Astrocyte of the spinal cord (primary cell): Measurements from ENCODE around the gene LYST.
"Not testable (repeated sequence)": the region's sequence is repeated elsewhere in the genome, so short reads cannot be mapped to it uniquely, and the experiment has no call there.

Experiments used
- DNase-seq: peaks from one replicate; pipeline ENCODE4 v3.0.0; 2011; ENCODE audit warnings: low read depth, low spot score
- H3K4me3 ChIP-seq: 2 replicates; pipeline ENCODE4 v1.5.1; 2011; ENCODE audit warnings: low read depth, mild to moderate bottlenecking, low read length, moderate library complexity
- in situ Hi-C: cut with HindIII; loops from 2 replicates; pipeline ENCODE4 v1.10.0; 2017; ENCODE audit warnings: low sequenced_read_pairs
- TF ChIP-seq, protein P1 (sequence below): IDR thresholded peaks from 2 replicates; pipeline ENCODE4 v1.5.1; 2012; ENCODE audit warnings: low read depth, mild to moderate bottlenecking, low read length, inconsistent platforms

Gene LYST

DNA sequence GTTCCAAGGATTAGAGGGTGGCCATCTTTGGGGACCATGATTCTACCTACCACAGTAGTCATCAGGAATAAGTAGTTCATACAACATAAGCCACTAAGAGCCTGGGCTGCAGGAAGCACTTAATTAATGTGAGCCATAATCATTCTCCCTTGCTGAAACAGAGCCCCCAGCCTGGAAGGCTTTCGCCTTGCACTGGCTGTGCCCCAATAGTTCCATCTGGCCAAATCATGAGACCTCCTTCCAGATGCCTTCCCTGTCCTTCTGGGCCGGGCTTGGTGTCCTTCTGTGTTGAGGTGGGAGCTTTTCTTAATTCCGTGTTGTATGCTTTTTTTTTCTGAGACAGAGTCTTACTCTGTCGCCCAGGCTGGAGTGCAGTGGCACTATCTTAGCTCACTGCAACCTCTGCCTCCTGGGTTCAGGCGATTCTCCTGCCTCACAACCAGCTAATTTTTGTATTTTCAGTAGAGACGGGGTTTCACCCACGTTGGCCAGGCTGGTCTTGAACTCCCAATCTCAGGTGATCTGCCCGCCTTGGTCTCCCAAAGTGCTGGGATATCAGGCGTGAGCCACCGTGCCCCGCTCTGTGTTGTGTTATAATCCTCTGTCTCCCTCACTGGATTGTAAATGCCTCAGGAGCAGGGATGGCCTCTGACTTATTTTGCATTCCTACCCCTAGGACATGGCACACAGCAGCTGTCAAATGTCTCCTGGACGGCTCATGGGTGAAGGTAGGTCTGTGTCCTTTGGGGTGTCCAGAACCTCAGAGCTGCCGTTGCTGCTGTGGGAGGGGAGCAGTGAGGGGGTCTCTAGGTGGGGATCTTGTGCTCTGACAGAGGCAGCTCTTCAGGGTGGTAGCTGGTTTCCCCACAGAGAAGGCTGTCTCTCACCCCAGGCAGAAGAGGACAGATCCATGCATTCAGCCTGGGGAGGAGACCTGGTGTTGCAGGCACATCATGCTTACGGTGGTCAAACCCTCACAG lies 227.2 kb downstream of the LYST start:
- TF ChIP-seq, protein P1, sequence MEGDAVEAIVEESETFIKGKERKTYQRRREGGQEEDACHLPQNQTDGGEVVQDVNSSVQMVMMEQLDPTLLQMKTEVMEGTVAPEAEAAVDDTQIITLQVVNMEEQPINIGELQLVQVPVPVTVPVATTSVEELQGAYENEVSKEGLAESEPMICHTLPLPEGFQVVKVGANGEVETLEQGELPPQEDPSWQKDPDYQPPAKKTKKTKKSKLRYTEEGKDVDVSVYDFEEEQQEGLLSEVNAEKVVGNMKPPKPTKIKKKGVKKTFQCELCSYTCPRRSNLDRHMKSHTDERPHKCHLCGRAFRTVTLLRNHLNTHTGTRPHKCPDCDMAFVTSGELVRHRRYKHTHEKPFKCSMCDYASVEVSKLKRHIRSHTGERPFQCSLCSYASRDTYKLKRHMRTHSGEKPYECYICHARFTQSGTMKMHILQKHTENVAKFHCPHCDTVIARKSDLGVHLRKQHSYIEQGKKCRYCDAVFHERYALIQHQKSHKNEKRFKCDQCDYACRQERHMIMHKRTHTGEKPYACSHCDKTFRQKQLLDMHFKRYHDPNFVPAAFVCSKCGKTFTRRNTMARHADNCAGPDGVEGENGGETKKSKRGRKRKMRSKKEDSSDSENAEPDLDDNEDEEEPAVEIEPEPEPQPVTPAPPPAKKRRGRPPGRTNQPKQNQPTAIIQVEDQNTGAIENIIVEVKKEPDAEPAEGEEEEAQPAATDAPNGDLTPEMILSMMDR, result no peak
- no peak overlapping the region for H3K4me3 ChIP-seq
- in situ Hi-C loops, result no loop called here
- DNase-seq, result no peak

DNA sequence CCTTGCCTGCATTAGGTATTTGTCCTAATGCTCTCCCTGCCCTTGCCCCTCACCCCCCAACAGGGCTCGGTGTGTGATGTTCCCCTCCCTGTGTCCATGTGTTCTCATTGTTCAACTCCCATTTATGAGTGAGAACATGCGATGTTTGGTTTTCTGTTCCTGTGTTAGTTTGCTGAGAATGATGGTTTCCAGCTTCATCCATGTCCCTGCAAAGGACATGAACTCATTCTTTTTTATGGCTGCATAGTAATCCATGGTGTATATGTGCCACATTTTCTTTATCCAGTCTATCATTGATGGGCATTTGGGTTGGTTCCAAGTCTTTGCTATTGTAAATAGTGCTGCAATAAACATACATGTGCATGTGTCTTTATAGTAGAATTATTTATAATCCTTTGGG lies 228.1 kb downstream of the LYST start:
- in situ Hi-C loops, result not testable (repeated sequence)

DNA sequence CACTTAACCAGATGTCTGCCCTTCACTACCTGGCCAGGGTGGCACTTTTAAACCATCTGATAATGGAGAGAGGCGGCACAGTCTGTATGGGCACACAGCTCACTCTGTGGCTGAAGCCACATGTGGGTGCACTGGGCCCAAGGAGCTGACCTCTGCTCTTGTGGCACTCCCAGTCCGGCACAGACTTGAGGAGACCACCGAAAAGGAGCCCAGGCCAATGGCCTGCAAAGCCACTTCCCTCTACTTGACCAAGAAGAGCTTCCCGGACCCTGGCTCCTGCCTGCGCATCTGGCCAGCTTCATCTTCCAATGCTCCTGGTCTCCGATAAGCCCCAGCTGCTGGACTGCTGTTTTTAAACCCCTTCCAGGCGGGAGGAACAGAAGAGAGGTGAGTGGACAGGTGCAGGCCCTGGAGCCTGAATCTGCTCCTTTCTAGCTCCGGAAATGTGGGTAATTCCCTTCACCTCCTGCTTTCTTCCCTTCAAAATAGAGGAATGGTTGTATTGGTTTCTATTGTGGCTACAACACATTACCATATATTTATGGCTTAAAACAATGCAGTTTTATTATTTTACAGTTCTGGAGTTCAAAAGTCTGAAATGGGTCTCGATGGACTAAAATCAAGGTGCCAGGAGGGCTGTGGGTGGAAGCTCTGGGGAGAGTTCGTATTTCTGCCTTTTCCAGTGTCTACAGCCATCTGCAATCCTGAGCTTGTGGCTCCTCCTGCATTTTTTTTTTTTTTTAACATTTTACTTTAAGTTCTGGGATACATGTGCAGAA lies 228.8 kb downstream of the LYST start:
- no peak for DNase-seq
- TF ChIP-seq, protein P1, result no peak
- no peak overlapping the region for H3K4me3 ChIP-seq
- in situ Hi-C loops, result no loop called here

More for the DNA sequence above, 228.1 kb downstream of the LYST start:
- not testable (repeated sequence) for DNase-seq, H3K4me3 ChIP-seq

DNA sequence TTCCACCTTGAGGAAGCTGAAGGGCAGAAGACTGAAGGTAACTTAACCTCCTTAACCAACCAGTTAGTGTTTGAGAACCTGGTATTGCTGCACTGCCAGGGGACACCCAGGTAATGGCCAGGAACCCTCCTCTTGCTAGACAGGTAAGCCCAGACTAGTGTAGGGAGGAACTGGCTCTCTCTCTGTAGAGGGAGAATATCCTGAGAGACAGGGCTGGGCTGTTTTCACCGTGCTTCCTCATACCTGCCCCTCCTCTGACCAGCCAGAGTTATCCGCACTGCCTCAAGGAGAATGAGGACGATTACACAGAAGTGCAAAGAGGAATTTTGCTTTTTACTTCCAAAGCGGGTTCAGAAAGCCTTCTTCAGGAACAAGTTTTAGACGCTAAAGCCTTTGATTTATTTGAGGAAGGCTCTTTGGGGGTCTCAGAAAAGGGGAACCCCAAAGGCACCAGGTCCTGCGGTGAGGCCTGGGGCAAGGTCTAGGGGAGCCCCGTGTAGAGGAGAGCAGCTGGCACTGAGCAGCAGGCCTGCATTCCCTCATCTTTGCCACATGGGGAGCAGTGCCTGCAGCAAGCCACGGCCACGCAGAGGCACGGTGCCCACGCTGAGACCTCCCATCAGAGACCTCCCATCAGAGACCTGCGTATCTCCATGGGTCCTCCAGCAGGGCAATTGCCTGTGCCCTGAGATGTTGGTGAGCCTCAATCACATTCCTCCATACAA lies 230.6 kb downstream of the LYST start:
- TF ChIP-seq, protein P1, result no peak
- DNase-seq, result no peak
- in situ Hi-C loops, result no loop called here
- no peak overlapping the region for H3K4me3 ChIP-seq

DNA sequence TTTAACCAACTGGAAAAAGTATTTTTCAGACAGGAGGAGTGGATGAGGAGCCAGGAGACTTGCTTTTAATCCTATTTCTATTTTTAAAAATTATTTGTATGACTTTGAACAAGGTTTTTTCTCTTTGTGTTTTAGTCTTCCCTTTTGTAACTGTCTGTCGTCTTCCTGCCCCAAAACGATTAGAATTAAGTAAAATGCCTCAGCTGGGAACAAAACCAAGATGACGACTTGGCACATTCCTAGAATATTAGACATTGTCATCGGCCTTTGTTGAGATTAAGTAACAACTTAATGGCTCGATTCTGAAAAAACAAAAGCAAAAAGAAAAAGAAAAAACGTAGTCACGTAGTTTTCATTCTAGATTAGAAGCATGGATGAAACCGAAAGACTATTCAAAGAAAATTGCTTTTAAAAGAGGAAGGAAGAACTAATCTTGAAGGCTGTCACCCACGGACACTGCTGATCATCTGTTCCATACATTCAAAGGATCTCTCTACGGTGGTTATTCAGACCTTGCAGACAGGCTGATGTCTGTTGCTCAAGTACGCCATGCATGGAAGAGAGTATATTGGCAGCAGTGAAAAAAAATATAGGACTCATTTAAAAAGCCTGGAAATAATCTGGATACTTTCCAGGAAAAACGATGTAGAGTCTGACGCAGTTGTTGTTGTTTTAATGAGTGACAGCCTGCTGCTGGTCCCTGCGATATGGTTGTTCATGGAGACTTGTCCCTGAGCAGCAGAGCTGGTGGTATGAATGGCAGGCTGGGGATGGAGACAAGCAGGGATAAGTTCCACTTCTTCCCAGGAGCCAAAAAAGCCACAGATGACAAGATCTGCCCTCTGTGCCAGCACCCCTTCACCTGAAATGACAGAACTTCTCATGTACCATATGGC lies 234.0 kb downstream of the LYST start:
- DNase-seq, result peak; percentile 66
- TF ChIP-seq, protein P1, result no peak
- peak overlapping the region; percentile 4 for H3K4me3 ChIP-seq
- in situ Hi-C loops, result no loop called here

DNA sequence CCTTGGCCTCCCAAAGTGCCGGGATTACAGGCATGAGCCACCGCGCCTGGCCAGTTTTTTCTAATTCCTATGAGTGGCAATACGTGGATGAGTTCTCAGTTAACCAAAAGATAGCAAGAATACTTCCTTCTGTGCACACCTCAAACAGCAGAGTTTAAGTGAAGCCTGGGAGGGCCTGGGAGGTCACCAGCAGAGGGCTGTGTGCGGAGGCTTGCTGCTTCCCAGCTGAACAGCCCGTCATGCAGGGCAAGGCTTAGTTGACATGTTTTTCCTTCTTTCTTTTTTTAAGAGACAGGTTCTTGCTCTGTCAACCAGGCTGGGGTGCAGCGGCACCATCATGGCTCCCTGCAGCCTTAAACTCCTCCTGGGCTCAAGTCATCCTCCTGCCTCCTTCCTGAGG lies 234.9 kb downstream of the LYST start:
- TF ChIP-seq, protein P1, result peak; percentile 19
- H3K4me3 ChIP-seq, result no peak overlapping the region
- in situ Hi-C loops, result no loop called here
- DNase-seq, result no peak
